Measurements from ENCODE around the gene FOXJ2.
"Not testable (repeated sequence)": the region's sequence is repeated elsewhere in the genome, so short reads cannot be mapped to it uniquely, and the experiment has no call there.

FOXJ2 gene

DNA sequence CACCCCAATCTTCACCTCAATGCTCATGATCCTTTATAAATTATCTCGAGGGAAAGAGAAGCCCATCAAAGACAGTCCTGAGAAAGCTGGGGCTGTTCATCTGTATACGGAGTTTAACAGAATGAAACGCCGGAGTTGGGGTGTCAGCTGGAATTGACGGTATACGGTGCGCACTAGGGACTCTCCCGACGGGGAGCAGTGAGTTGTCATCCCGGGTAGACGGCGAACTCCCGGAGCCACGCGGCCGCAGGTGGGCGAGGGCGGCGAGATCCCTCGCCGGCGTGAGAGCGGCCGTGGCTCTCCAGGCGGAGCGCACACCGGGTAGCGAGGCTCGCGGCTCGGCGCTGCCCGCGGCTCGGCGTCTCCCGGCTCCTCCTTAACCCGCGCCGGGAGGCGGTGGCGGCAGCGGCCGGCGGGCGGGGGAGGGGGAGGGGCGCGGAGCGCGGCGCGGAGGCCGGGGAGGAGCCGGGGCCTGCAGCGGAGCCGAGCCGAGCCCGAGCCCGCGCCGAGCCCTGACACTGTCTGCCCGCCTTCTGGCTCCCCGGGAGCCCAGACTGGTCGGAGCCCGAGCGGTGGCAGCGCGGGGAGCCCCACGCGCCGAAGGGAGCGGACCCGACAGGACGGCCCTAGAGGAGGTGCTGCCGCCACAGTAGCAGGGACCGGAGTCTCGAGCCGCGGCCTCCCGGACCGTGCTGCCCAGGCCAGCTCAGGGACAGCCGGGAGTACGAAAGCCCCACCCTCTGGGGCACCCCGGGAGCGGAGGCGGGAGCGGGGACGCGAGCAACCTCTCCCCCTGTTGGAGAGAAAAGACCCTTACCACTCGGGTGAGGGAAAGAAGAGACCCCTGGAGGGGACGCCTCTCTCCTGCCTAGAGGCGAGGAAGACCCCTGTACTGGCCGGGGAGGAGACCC lies at the start of gene FOXJ2:
Gene FOXJ2 (plus strand): TSS at position 475 of the 911 bp plus-strand sequence. CDS start 7,117 bp downstream, outside the sequence.
- in situ Hi-C loops (cut with MboI; ENCODE audit: low sequenced_read_pairs): no loop called here

DNA sequence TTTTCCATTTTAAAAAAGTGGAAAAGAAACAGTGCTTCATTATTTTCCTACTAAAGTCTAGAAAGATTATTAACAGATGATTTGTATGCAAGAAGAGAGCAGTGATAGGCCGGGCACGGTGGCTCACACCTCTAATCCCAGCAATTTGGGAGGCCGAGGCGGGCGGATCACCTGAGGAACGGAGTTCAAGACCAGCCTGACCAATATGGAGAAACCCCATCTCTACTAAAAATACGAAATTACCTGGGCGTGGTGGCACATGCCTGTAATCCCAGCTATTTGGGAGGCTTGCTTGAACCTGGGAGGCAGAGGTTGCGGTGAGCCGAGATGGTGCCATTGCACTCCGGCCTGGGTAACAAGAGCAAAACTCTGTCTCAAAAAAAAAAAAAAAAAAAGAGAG lies 49.5 kb upstream of the FOXJ2 start:
- in situ Hi-C loops (cut with MboI; ENCODE audit: low sequenced_read_pairs): loop anchor here (25.0 kb wide), 1 partner anchor 121 kb away; the partner anchor contains the start of gene SLC2A14

DNA sequence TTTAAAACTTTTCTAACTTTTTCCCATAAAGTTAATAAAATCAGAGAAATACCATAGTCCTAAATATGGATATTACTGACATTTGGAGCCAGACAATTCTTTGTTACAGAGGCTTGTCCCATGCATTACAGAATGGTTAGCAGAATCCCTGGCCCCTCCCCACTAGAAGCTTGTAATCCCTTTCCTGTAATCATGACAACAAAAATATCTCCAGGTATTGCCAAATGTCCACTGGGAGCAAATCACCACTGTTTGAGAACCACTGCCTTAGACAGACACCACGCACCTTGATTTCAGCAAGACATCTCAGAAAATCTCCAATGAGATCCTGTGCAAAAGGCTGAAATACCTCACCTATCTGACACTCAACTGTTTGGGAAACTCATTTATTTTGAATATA lies 49.1 kb upstream of the FOXJ2 start:
- in situ Hi-C loops (cut with MboI; ENCODE audit: low sequenced_read_pairs): loop anchor here (25.0 kb wide), 1 partner anchor 121 kb away; the partner anchor contains the start of gene SLC2A14

- in situ Hi-C loops (cut with MboI; ENCODE audit: low sequenced_read_pairs): loop anchor here (25.0 kb wide), 1 partner anchor 123 kb away; the partner anchor contains the start of gene SLC2A14
Observed at GRCh38 chr12:7984900-7985299, 47.6 kb upstream of the FOXJ2 start.

- in situ Hi-C loops (cut with MboI; ENCODE audit: low sequenced_read_pairs): loop anchor here (25.0 kb wide), 1 partner anchor 124 kb away; the partner anchor contains the start of gene SLC2A14
Observed at GRCh38 chr12:7985802-7986418, 46.6 kb upstream of the FOXJ2 start.

- in situ Hi-C loops (cut with MboI; ENCODE audit: low sequenced_read_pairs): loop anchor here (10.0 to 25.0 kb wide), 2 partner anchors 55 to 128 kb away; partner anchors contain the start of genes SLC2A14 and SLC2A3
Observed at GRCh38 chr12:7989827-7990491, 42.6 kb upstream of the FOXJ2 start.

DNA sequence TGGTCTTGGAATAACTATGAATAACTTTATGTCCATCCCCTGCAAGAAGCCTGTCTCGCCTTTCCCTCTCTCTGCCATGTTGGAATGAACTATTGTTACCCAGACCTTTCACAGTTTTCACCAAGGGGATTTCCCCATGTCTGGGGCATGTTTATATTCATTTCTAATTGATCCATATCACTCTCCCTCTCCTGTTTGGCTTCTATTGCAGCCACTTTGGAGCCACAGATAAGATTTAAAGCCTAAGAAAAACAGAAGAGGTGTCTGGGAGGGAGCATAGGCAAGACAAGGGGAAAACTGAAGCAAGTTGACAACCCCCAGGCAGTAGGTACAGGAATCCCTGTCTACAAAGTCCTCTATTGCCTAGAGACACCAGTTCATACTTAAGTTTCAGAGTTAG lies 41.0 kb upstream of the FOXJ2 start:
- in situ Hi-C loops (cut with MboI; ENCODE audit: low sequenced_read_pairs): loop anchor here (10.0 to 25.0 kb wide), 2 partner anchors 57 to 129 kb away; partner anchors contain the start of genes SLC2A14 and SLC2A3

DNA sequence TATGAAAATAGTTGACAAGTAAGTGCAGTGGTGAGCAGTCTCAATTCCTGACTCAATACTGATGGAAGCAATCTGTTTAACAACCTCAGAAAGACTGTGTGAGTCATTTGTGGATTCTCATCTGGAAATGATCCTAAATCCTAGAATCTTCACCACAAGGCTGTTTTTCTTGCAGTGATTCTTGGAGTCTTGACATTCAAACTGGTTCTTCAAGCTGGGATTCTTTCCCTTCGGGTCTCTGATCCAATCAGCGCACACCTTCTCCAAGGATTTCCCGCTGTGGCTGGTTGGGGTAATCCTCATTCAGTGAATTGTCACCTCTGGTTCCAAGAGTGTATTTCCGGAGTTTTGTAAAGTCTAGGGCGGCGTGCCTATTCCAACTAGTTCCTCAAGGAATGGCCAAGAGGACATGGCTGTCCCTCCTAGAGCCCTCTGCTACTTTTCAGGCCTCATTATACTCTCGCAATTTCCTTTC lies 37.7 kb upstream of the FOXJ2 start:
- in situ Hi-C loops (cut with MboI; ENCODE audit: low sequenced_read_pairs): loop anchor here (10.0 to 25.0 kb wide), 2 partner anchors 60 to 132 kb away; partner anchors contain the start of genes SLC2A14 and SLC2A3

GRCh38 chr12:7995266-7995963 lies 37.1 kb upstream of the FOXJ2 start:
- in situ Hi-C loops (cut with MboI; ENCODE audit: low sequenced_read_pairs): loop anchor here (10.0 to 25.0 kb wide), 2 partner anchors 61 to 133 kb away; partner anchors contain the start of genes SLC2A14 and SLC2A3

GRCh38 chr12:8000827-8001226 lies 31.7 kb upstream of the FOXJ2 start:
- in situ Hi-C loops (cut with MboI; ENCODE audit: low sequenced_read_pairs): not testable (repeated sequence)

GRCh38 chr12:8001496-8001895 lies 31.0 kb upstream of the FOXJ2 start:
- in situ Hi-C loops (cut with MboI; ENCODE audit: low sequenced_read_pairs): not testable (repeated sequence)

DNA sequence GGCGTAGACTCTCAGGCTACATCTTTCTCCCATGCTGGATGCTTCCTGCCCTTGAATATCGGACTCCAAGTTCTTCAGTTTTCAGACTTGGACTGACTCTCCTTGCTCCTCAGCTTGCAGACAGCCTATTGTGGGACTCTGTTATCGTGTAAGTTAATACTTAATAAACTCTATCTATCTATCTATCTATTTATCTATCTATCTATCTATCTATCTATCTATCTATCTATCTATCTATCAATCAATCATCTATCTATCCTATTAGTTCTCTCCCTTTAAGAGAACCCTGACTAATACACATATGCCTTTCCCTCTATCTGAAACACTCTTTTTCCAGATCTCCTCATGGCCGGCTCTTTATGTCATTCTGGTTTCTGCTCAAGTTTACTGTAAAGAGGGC lies 27.6 kb upstream of the FOXJ2 start:
- in situ Hi-C loops (cut with MboI; ENCODE audit: low sequenced_read_pairs): not testable (repeated sequence)

DNA sequence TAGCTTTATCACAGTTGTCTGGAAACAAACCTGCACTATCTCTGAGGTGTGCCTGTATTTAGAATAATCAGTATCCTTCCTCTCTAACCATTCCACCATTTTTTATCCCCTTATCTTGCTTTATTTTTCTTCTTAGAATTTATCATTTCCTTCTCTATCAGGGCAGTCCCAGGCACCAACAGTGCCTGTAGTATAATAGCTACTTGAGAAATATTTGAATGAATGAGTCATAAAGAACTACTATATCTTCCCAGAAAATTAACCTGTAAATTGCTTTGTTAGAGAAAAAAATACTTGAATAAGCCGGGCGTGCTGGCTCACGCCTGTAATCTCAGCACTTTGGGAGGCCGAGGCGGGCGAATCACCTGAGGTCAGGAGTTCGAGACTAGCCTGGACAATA lies 21.2 kb upstream of the FOXJ2 start:
- in situ Hi-C loops (cut with MboI; ENCODE audit: low sequenced_read_pairs): no loop called here

- in situ Hi-C loops (cut with MboI; ENCODE audit: low sequenced_read_pairs): no loop called here
Observed at GRCh38 chr12:8012651-8013309, 19.7 kb upstream of the FOXJ2 start.

DNA sequence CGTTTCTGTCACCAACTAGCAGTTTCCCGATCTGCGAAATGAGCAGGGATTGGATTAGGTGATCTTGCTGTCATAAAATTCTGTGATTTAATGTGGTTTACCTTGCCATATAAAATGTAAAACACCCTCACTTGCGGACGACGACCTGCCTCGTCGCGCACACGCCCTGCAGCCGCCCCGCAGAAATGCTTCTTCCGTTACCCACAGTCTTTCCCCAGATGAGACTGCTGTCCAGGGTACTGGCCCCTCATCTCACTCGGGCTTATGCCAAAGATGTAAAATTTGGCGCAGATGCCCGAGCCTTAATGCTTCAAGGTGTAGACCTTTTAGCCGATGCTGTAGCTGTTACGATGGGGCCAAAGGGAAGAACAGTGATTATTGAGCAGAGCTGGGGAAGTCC lies 17.7 kb upstream of the FOXJ2 start:
- in situ Hi-C loops (cut with MboI; ENCODE audit: low sequenced_read_pairs): no loop called here

GRCh38 chr12:8018213-8018612 lies 14.3 kb upstream of the FOXJ2 start:
- in situ Hi-C loops (cut with MboI; ENCODE audit: low sequenced_read_pairs): not testable (repeated sequence)

GRCh38 chr12:8018666-8019581 lies 13.6 kb upstream of the FOXJ2 start:
- in situ Hi-C loops (cut with MboI; ENCODE audit: low sequenced_read_pairs): no loop called here

DNA sequence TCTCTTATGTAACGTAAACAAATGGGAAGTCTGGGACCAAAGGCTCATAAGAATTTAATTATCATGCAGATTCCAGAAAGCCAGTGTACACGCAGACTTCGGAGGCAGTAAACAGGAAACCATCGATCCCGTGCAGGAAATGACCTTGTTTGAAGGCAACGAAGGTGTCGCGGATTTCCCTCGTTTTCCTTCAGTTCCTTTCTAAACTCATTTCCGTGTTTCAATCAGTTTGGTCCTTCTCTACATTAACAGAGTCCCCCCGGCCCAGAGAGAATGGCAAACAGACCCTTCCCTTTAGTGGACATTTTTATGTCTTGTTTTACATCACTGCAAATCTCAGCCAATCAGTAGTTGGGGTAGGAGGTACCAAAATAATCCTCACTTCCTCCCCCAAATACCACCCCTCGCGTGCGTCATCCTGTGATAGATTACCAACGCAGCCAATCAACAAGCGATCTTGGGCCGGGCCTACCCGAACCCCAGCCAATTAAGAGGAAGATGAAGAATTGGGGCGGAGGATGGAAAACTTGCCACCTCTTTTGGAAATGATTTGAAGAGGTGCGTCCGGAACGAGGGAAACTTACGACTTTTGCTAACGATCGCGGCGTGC lies 6.1 kb upstream of the FOXJ2 start:
- in situ Hi-C loops (cut with MboI; ENCODE audit: low sequenced_read_pairs): no loop called here
